ENCODE measurements around the gene DNAJC1.

- no peak for TF ChIP-seq TAF1 (IDR thresholded peaks at IDR 0.05; ENCODE audit: borderline replicate concordance, insufficient read depth, low read length)
- TF ChIP-seq SIN3A (IDR thresholded peaks at IDR 0.05; ENCODE audit: borderline replicate concordance, insufficient read depth, low read length) = no peak
- TF ChIP-seq REST (IDR thresholded peaks at IDR 0.05; ENCODE audit: insufficient read depth in 1 of 2, low read depth in 2 of 2, low read length in 2 of 2) = no peak
- no peak for TF ChIP-seq POLR2AphosphoS5 (IDR thresholded peaks at IDR 0.05; ENCODE audit: low read depth, low read length)
- TF ChIP-seq FOXP2 (optimal IDR thresholded peaks at IDR 0.05; ENCODE audit: borderline replicate concordance, extremely low read depth, extremely low read length, insufficient read depth) = no peak
These were observed 192.8 kb downstream of the DNAJC1 start for GRCh38 chr10:21810582-21811244.

Measured in PFSK-1 (cell line).